ENCODE results near the gene SPOCK1. TPM values are rescaled to one million over a fixed set of nuclear protein-coding genes. Genes with fewer than 3 reads are reported as not detected.

Gene SPOCK1
- total and polyA plus RNA-seq, 9 of the 15 experiments (the other 6 are each of a cell fraction or from before 2014, with no cell fraction given): 0.01 to 0.35 (median 0.04) TPM; not detected in 6

DNA sequence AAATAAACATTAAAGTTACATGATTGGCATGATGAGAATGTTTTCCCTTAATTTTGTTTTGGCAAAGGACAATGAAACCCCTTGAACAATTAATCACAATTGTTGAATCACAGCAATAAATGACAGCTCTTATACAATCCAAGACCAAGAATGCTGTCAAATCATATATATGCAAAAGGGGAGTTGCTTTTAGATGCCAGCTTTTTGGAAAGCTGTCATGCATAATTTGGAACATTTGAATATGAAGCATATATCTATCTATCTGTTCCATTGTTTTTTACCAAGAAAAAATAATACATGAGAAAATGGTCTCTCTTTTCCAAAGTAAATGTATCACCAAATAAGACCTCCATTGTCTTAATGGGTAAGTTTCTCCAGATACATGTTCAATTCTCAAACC, 44.5 kb downstream of the SPOCK1 start:
- FAIRE-seq (no peak), ATAC-seq (no peak), DNase-seq (ENCODE audit: extremely low read depth in 1 of 4, low spot score in 3 of 4) (no peak)
- Histone ChIP-seq H4K20me1 (replicated peaks; ENCODE audit: control insufficient read depth, insufficient read depth, low read length) (0 out of 2 replicates have a peak, but pooled peaks cover 4% of the 10 kb centered on the region), H3K4me3 (no peak overlapping the region), H3K36me3 (ENCODE audit: control insufficient read depth, insufficient read depth, low read length) (no peaks in the 10 kb centered on the region), H2AFZ (ENCODE audit: low read depth, low read length) (no peak overlapping the region), H3K4me2 (ENCODE audit: insufficient read depth, low read length) (no peak overlapping the region), H3K9me3 (replicated peaks; ENCODE audit: control insufficient read depth, insufficient read depth, low read depth, low read length) (no peaks in the 10 kb centered on the region), H3K27me3 (ENCODE audit: control insufficient read depth in 2 of 2, insufficient read depth in 2 of 2, low read length in 2 of 2) (no peaks in the 10 kb centered on the region), H3K4me1 (replicated peaks in 1 of 2; ENCODE audit: control insufficient read depth in 2 of 2, insufficient read depth in 2 of 2, low read length in 2 of 2) (no peaks in the 10 kb centered on the region), H3K79me2 (ENCODE audit: control insufficient read depth, insufficient read depth, low read length) (no peaks in the 10 kb centered on the region), H3K9ac (ENCODE audit: insufficient read depth in 1 of 2, low read depth in 2 of 2, low read length in 2 of 2) (no peak overlapping the region), H3K9me1 (ENCODE audit: control insufficient read depth, insufficient read depth, low read length) (no peaks in the 10 kb centered on the region), H3K27ac (ENCODE audit: extremely low read depth, low read depth, low read length) (no peak overlapping the region)
- in situ Hi-C loops (cut with MboI) (no loop called here), intact Hi-C loops (cut with micrococcal nuclease) (no loop called here)
- TF ChIP-seq SMC3 (conservative IDR thresholded peaks at IDR 0.05; ENCODE audit: insufficient read depth, low read depth, low read length) (no peak), ZNF184 (CRISPR knock-in tag; IDR thresholded peaks at IDR 0.05) (no peak), COPS2 (conservative IDR thresholded peaks at IDR 0.05) (no peak), WHSC1 (IDR thresholded peaks at IDR 0.05; ENCODE audit: low read length) (no peak), SIRT6 (IDR thresholded peaks at IDR 0.05; ENCODE audit: low read depth, low read length) (no peak), ERF (CRISPR knock-in tag; IDR thresholded peaks at IDR 0.05) (no peak), DDX20 (tag; IDR thresholded peaks at IDR 0.05; ENCODE audit: low read depth) (no peak), PYGO2 (tag; IDR thresholded peaks at IDR 0.05) (no peak), NCOA4 (IDR thresholded peaks at IDR 0.05; ENCODE audit: partially characterized antibody) (no peak), BDP1 (IDR thresholded peaks at IDR 0.05; ENCODE audit: insufficient read depth, insufficient read length) (no peak)
- TF ChIP-seq, protein P1, sequence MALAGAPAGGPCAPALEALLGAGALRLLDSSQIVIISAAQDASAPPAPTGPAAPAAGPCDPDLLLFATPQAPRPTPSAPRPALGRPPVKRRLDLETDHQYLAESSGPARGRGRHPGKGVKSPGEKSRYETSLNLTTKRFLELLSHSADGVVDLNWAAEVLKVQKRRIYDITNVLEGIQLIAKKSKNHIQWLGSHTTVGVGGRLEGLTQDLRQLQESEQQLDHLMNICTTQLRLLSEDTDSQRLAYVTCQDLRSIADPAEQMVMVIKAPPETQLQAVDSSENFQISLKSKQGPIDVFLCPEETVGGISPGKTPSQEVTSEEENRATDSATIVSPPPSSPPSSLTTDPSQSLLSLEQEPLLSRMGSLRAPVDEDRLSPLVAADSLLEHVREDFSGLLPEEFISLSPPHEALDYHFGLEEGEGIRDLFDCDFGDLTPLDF (CRISPR knock-in tag; IDR thresholded peaks at IDR 0.05): no peak
- no TSS peak for BruUV-seq (replicated peaks)
- POLR2A ChIA-PET: interaction anchor here (0.7 kb wide), 1 partner anchor 12 kb away, joined by 3 read pairs; no protein-coding TSS in a partner anchor
- CTCF ChIA-PET (ENCODE audit: low intra/inter-chr PET ratio): no interaction called here
